ENCODE results near the gene SNX18. TPM values are rescaled to one million over a fixed set of nuclear protein-coding genes. Genes with fewer than 3 reads are reported as not detected.

The SNX18 gene
- total and polyA plus RNA-seq, 2 donors (not counting 1 experiment from before 2014, with no cell fraction given): 10.6 to 31.6 TPM

DNA sequence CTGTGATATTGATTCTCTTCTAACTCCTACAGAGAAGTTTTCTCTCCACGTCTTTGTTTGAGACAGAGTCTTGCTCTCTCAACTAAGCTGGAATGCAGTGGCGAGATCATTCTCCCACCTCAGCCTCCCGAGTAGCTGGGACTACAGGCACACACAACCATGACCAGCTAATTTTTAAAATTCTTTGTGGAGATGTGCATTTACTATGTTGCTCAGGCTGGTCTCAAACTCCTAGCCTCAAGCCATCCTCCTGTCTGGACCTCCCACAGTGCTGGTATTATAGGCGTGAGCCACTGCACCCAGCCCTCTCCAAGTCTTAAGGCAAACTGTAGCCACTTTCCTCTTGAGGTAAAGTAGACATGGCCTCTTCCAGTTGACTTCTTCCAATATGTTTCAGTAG is 72.2 kb downstream of the SNX18 start:
- H2AFZ ChIP-seq (ENCODE audit: insufficient read depth, low read depth, low read length, poor library complexity, severe bottlenecking): no peak overlapping the region
- H3K79me2 ChIP-seq (ENCODE audit: control insufficient read depth, insufficient read depth, low read length): no peaks in the 10 kb centered on the region
- H3K9me3 ChIP-seq (ENCODE audit: control extremely low read depth in 1 of 3, control insufficient read depth in 2 of 3, insufficient read depth in 1 of 3, low read length in 2 of 3): peaks cover 3 to 13% (median 8%) of the 10 kb centered on the region in 3 donors
- CTCF ChIA-PET: no interaction called here
- Mint-ChIP-seq H3K9me3 (ENCODE audit: insufficient read depth) (peaks cover 5% of the 10 kb centered on the region), H3K4me1 (peaks cover 11% of the 10 kb centered on the region), H3K4me3 (no peak overlapping the region), H3K27me3 (no peaks in the 10 kb centered on the region), H3K27ac (no peak overlapping the region)
- TF ChIP-seq CTCF (IDR thresholded peaks at IDR 0.05): no peak
- TF ChIP-seq EZH2 (IDR thresholded peaks at IDR 0.05; ENCODE audit: borderline replicate concordance, insufficient read depth, low read depth, low read length, poor library complexity, severe bottlenecking): no peak
- no peak overlapping the region for H3K27ac ChIP-seq (ENCODE audit: low read length in 2 of 2)
- intact Hi-C loops (cut with micrococcal nuclease): loop anchor here (10.0 kb wide), 1 partner anchor 65 kb away; no protein-coding TSS in a partner anchor
- H3K4me1 ChIP-seq (ENCODE audit: control insufficient read depth in 2 of 2, insufficient read depth in 2 of 2, low read length in 2 of 2): peaks cover 8 to 9% of the 10 kb centered on the region in 2 donors
- H3K9ac ChIP-seq (ENCODE audit: low read length): no peak overlapping the region
- H4K20me1 ChIP-seq (ENCODE audit: control insufficient read depth, insufficient read depth, low read length, poor library complexity, severe bottlenecking): no peaks in the 10 kb centered on the region
- no peak overlapping the region for H3K4me2 ChIP-seq (replicated peaks; ENCODE audit: low read depth, low read length, poor library complexity, severe bottlenecking)
- no peak for ATAC-seq (ENCODE audit: low read depth)
- POLR2A ChIA-PET: no interaction called here
- no peak overlapping the region for H3K4me3 ChIP-seq (ENCODE audit: control extremely low read depth in 1 of 5, extremely low read depth in 1 of 5, insufficient read depth in 1 of 5, low read depth in 2 of 5, low read length in 4 of 5)
- no peaks in the 10 kb centered on the region for H3K27me3 ChIP-seq (replicated peaks in 1 of 4; ENCODE audit: control extremely low read depth in 1 of 4, control insufficient read depth in 3 of 4, insufficient read depth in 4 of 4, low read length in 3 of 4)
- 100% methylated on average over 2 of the region's 4 CpGs for WGBS (ENCODE audit: insufficient coverage)
- no peaks in the 10 kb centered on the region for H3K36me3 ChIP-seq (replicated peaks in 1 of 2; ENCODE audit: control extremely low read depth in 1 of 2, control insufficient read depth in 1 of 2, extremely low read depth in 1 of 2, insufficient read depth in 2 of 2, low read length in 1 of 2)
- DNase-seq: no peak

DNA sequence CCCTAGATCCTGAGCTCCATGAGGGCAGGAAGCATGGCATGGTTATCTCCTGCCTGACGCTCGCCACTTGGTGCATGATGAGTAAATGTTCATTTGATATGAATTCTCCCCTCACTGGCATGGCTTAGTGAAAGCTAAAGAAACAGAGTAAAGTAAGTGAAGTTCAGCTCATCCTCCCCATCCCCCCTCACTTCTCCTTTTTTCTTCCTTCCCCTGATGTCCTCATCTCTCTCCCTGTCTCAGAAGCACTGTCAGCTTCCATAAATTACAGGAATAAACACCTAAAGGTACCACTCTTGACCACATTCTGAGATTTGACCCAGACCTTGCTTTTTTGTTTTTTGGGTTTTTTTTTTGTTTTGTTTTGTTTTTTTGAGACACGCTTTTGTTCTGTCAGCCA is 73.3 kb downstream of the SNX18 start:
- ChIA-PET CTCF (interaction anchor here (0.7 to 1.8 kb wide), 2 partner anchors 21 to 74 kb away, joined by 3 to 6 read pairs; partner anchors contain the start of gene SNX18), POLR2A (no interaction called here)
- H3K27ac Mint-ChIP-seq: no peak overlapping the region
- Histone ChIP-seq H3K27ac (ENCODE audit: low read length in 2 of 2) (no peak overlapping the region), H2AFZ (ENCODE audit: insufficient read depth, low read depth, low read length, poor library complexity, severe bottlenecking) (no peak overlapping the region), H3K4me2 (replicated peaks; ENCODE audit: low read depth, low read length, poor library complexity, severe bottlenecking) (peak overlapping the region; percentile 38), H4K20me1 (ENCODE audit: control insufficient read depth, insufficient read depth, low read length, poor library complexity, severe bottlenecking) (no peaks in the 10 kb centered on the region), H3K79me2 (ENCODE audit: control insufficient read depth, insufficient read depth, low read length) (no peaks in the 10 kb centered on the region), H3K9ac (ENCODE audit: low read length) (no peak overlapping the region), H3K4me1 (ENCODE audit: control insufficient read depth in 2 of 2, insufficient read depth in 2 of 2, low read length in 2 of 2) (peaks cover 8 to 9% of the 10 kb centered on the region in 2 donors), H3K9me3 (ENCODE audit: control extremely low read depth in 1 of 3, control insufficient read depth in 2 of 3, insufficient read depth in 1 of 3, low read length in 2 of 3) (peaks cover 3 to 9% (median 8%) of the 10 kb centered on the region in 3 donors), H3K27me3 (replicated peaks in 1 of 4; ENCODE audit: control extremely low read depth in 1 of 4, control insufficient read depth in 3 of 4, insufficient read depth in 4 of 4, low read length in 3 of 4) (no peaks in the 10 kb centered on the region), H3K4me3 (ENCODE audit: control extremely low read depth in 1 of 5, extremely low read depth in 1 of 5, insufficient read depth in 1 of 5, low read depth in 2 of 5, low read length in 4 of 5) (peak overlapping the region in 1 of 5 experiments; percentile 15), H3K36me3 (replicated peaks in 1 of 2; ENCODE audit: control extremely low read depth in 1 of 2, control insufficient read depth in 1 of 2, extremely low read depth in 1 of 2, insufficient read depth in 2 of 2, low read length in 1 of 2) (no peaks in the 10 kb centered on the region)
- H3K4me3 Mint-ChIP-seq: no peak overlapping the region
- H3K27me3 Mint-ChIP-seq: peaks cover 1% of the 10 kb centered on the region
- intact Hi-C loops (cut with micrococcal nuclease): loop anchor here (10.0 kb wide), 1 partner anchor 66 kb away; no protein-coding TSS in a partner anchor
- WGBS (ENCODE audit: insufficient coverage): no CpG with 5 or more reads among the region's 3 CpGs
- peaks cover 5% of the 10 kb centered on the region for H3K9me3 Mint-ChIP-seq (ENCODE audit: insufficient read depth)
- no peak for TF ChIP-seq CTCF (IDR thresholded peaks at IDR 0.05)
- no peak for TF ChIP-seq EZH2 (IDR thresholded peaks at IDR 0.05; ENCODE audit: borderline replicate concordance, insufficient read depth, low read depth, low read length, poor library complexity, severe bottlenecking)
- peaks cover 11% of the 10 kb centered on the region for H3K4me1 Mint-ChIP-seq
- ATAC-seq (ENCODE audit: low read depth): no peak
- peak; percentile 22 for DNase-seq
